ENCODE results near the gene DEPDC7. TPM values are rescaled to one million over a fixed set of nuclear protein-coding genes. Genes with fewer than 3 reads are reported as not detected.
"Not testable (repeated sequence)": the region's sequence is repeated elsewhere in the genome, so short reads cannot be mapped to it uniquely, and the experiment has no call there.

The DEPDC7 gene
- total RNA-seq, 1 donor from 2014 or later: 0.74 TPM

DNA sequence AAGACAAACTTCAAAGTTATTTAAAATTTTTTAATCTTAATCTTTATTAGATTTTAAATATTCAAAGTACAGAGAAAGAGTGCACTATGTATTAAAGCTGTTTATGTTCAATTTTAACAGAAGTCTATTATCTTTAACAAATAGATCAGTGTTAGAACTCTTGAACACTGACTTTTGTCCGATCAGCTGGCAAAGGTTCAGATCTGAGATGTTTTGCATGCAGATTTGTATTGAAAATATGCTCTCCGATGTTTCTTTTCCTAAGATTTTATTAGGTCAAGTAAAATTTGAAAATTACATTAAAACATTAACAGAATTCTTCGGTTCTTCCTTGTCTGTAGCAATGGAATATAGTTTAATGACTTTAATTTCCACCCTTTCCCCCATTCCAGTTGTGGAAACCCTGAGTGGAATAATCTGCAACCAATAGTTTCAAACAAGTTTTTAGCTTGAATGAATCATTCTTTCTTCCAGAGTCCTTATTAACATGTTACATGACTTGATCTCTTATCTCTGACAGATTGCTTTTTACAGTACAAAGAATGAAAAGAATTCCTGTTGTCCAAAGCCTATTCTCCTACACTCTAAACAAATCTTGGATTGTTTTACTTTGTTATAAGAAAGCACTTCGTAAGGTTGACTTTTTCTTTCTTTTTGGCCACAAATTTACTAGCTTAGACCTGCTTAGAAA is 12.3 kb downstream of the DEPDC7 start:
- DNase-seq (ENCODE audit: low spot score): no peak

DNA sequence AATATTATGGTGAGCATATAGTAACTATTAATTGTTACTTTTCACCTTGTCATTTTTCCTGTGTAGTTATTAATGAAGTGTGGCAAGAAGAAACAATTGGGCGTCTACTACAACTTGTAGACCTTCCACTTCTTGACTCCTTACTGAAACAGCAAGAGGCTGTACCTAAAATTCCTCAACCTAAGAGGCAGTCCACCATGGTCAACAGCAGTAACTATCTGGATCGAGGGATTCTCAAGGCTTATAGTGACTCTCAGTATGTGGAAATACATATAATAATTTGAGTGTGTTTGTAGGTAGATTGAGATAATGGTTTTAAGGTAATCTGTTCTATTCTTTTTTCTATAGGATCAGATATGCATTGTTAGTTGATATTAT is 12.8 kb downstream of the DEPDC7 start:
- TF ChIP-seq, protein P1, sequence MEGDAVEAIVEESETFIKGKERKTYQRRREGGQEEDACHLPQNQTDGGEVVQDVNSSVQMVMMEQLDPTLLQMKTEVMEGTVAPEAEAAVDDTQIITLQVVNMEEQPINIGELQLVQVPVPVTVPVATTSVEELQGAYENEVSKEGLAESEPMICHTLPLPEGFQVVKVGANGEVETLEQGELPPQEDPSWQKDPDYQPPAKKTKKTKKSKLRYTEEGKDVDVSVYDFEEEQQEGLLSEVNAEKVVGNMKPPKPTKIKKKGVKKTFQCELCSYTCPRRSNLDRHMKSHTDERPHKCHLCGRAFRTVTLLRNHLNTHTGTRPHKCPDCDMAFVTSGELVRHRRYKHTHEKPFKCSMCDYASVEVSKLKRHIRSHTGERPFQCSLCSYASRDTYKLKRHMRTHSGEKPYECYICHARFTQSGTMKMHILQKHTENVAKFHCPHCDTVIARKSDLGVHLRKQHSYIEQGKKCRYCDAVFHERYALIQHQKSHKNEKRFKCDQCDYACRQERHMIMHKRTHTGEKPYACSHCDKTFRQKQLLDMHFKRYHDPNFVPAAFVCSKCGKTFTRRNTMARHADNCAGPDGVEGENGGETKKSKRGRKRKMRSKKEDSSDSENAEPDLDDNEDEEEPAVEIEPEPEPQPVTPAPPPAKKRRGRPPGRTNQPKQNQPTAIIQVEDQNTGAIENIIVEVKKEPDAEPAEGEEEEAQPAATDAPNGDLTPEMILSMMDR (IDR thresholded peaks at IDR 0.05; ENCODE audit: unreplicated experiment): no peak
- Mint-ChIP-seq H3K4me1 (ENCODE audit: unreplicated experiment) (peaks cover 5% of the 10 kb centered on the region), H3K9me3 (ENCODE audit: unreplicated experiment) (no peaks in the 10 kb centered on the region), H3K27ac (ENCODE audit: unreplicated experiment) (no peak overlapping the region), H3K36me3 (ENCODE audit: low read depth, unreplicated experiment) (no peaks in the 10 kb centered on the region), H3K4me3 (ENCODE audit: unreplicated experiment) (no peak overlapping the region), H3K27me3 (ENCODE audit: unreplicated experiment) (no peaks in the 10 kb centered on the region)
- no peak for DNase-seq (ENCODE audit: low spot score)

More for the DNA sequence above, 12.3 kb downstream of the DEPDC7 start:
- Mint-ChIP-seq H3K27ac (ENCODE audit: unreplicated experiment) (no peak overlapping the region), H3K9me3 (ENCODE audit: unreplicated experiment) (no peaks in the 10 kb centered on the region), H3K4me1 (ENCODE audit: unreplicated experiment) (peaks cover 5% of the 10 kb centered on the region), H3K4me3 (ENCODE audit: unreplicated experiment) (no peak overlapping the region), H3K36me3 (ENCODE audit: low read depth, unreplicated experiment) (no peaks in the 10 kb centered on the region), H3K27me3 (ENCODE audit: unreplicated experiment) (no peaks in the 10 kb centered on the region)
- TF ChIP-seq, protein P1 (IDR thresholded peaks at IDR 0.05; ENCODE audit: unreplicated experiment): no peak

DNA sequence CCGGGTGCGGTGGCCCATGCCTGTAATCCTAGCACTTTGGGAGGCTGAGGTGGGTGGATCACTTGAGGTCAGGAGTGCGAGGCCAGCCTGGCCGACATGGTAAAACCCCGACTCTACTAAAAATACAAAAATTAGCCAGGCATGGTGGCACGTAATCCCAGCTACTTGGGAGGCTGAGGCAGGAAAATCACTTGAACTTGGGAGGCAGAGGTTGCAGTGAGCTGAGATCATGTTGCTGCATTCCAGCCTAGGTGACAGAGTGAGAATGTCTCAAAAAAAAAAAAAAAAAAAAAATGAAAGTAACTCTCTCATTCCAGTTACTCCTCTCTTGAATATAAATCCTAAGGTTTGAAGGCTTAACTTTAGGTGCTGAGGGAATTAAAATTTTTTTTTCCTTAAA is 13.5 kb downstream of the DEPDC7 start:
- not testable (repeated sequence) for H3K4me1 Mint-ChIP-seq (ENCODE audit: unreplicated experiment); DNase-seq (ENCODE audit: low spot score); H3K4me3 Mint-ChIP-seq (ENCODE audit: unreplicated experiment); H3K9me3 Mint-ChIP-seq (ENCODE audit: unreplicated experiment); H3K27me3 Mint-ChIP-seq (ENCODE audit: unreplicated experiment); H3K27ac Mint-ChIP-seq (ENCODE audit: unreplicated experiment); H3K36me3 Mint-ChIP-seq (ENCODE audit: low read depth, unreplicated experiment)

DNA sequence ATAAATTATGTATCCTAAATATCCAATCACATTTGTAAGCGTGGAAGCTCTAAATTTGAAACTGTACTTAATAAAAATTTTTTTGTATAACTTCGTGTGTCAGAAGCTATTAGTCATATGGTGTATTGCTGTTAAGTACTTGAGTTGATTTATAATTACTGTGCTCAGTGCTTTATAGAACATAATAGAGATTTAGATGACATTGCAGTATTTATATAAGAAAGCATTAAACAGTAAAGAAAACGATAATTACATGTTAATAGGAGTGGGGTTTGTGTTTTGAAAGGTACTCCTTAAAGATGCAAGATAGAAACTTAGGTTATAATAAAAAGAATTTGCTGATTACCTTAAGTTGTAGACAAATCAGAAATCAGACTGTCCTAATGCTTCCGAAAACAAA is 17.8 kb downstream of the DEPDC7 start:
- Mint-ChIP-seq H3K4me3 (ENCODE audit: unreplicated experiment) (no peak overlapping the region), H3K4me1 (ENCODE audit: unreplicated experiment) (no peaks in the 10 kb centered on the region), H3K27me3 (ENCODE audit: unreplicated experiment) (no peaks in the 10 kb centered on the region), H3K27ac (ENCODE audit: unreplicated experiment) (no peak overlapping the region), H3K36me3 (ENCODE audit: low read depth, unreplicated experiment) (no peaks in the 10 kb centered on the region), H3K9me3 (ENCODE audit: unreplicated experiment) (no peaks in the 10 kb centered on the region)
- no peak for DNase-seq (ENCODE audit: low spot score)
- TF ChIP-seq, protein P1 (IDR thresholded peaks at IDR 0.05; ENCODE audit: unreplicated experiment): no peak

DNA sequence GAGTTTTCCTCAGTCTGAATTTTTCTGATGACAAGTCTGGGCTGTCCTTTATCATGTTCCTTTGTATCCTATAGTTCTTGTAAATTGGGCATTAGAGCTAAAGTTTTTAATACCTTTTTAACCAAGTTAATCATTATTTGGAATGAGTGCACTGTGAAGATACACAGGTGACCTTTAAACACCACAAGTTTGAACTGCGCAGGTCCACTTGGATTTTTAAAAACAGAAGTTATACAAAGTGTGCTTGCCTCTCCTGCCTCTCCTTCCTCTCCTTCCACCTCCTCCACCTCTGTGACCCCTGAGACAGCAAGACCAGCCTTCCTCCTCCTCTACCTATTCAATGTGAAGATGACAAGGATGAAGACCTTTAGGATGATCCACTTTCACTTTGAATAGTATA is 19.3 kb downstream of the DEPDC7 start:
- H3K36me3 Mint-ChIP-seq (ENCODE audit: low read depth, unreplicated experiment): no peaks in the 10 kb centered on the region
- no peak overlapping the region for H3K4me3 Mint-ChIP-seq (ENCODE audit: unreplicated experiment)
- H3K27ac Mint-ChIP-seq (ENCODE audit: unreplicated experiment): no peak overlapping the region
- H3K27me3 Mint-ChIP-seq (ENCODE audit: unreplicated experiment): no peaks in the 10 kb centered on the region
- no peak for DNase-seq (ENCODE audit: low spot score)
- H3K4me1 Mint-ChIP-seq (ENCODE audit: unreplicated experiment): no peaks in the 10 kb centered on the region
- H3K9me3 Mint-ChIP-seq (ENCODE audit: unreplicated experiment): no peaks in the 10 kb centered on the region
- TF ChIP-seq, protein P1 (IDR thresholded peaks at IDR 0.05; ENCODE audit: unreplicated experiment): no peak
